HG03439 (cell line): Measurements from ENCODE around the gene ACTN2.
"Not testable (repeated sequence)": the region's sequence is repeated elsewhere in the genome, so short reads cannot be mapped to it uniquely, and the experiment has no call there.

Experiments
- ATAC-seq: cut with Tn5 transposase; IDR thresholded peaks from one replicate; pipeline ENCODE4 v1.9.1; 2021; ENCODE audit warnings: mild to moderate bottlenecking, moderate library complexity; ENCODE audit not compliant: unreplicated experiment

Gene ACTN2

GRCh38 chr1:236685917-236686814 is at the start of gene ACTN2:
Gene ACTN2 (plus strand): TSS chr1:236686499. CDS start chr1:236686674, 175 bp downstream.
- no peak for ATAC-seq

DNA sequence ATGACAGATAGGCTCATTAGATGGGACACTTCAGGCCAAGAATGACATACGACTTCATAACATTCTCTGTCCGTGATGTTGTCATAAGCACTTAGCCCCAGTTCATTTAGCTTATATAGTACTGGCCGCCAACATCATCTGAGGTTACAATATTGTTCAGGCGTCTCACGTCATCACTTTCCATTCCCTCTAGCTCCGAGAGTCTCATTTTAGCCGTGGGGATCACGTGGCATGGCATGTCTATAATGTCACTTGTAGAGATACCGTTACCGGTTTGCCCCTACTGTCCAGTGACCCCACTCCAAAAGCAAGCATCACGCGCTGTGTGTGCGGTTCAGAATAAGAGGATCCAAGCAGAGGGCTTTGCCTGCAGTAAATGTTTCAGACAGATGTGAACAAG is 47.4 kb upstream of the ACTN2 start:
- no peak for ATAC-seq

GRCh38 chr1:236639686-236640085 is 46.6 kb upstream of the ACTN2 start:
- ATAC-seq, result no peak

GRCh38 chr1:236642763-236643162 is 43.5 kb upstream of the ACTN2 start:
- ATAC-seq, result no peak

DNA sequence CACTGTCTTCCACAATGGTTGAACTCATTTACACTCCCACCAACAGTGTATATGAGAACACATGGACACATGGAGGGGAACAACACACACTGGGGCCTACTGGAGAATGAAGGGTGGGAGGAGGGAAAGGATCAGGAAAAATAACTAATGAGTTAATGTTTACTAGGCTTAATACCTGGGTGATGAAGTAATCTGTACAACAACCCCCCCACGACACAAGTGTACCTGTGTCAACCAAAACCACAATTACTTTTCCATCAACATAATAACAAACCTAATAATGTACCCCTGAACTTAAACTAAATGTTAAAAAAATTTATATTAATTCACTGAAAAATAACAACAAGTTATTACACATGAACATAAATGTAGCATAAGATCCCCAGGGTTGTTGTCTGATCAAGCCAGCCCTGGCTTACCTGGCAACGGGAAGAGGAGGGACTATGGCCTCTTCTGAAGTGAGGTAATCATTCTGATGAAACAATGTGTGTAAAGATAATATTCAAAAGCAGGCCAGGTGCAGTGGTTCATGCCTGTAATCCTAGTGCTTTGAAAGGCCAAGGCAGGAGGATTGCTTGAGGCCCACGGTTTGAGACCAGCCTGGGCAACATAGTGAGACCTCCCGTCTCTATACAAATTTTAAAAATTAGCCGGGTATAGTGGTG is 41.2 kb upstream of the ACTN2 start:
- ATAC-seq, result no peak

DNA sequence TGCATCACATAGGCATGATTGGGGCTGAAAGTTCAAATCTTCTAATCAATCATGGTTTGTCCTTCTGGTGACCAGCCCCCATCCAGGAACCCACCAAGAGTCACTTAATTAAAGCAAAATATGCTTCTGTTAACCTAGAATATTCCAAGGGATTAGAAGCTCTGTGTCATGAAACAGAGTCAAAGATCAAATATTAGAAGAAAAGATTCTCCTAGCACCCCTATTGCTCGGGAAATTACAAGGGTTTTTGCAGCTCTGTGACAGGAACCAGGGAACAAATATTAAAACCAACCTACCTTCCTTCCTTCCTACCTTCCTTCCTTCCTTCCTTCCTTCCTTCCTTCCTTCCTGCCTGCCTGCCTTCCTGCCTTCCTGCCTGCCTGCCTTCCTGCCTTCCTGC is 31.8 kb upstream of the ACTN2 start:
- no peak for ATAC-seq

- ATAC-seq, result no peak
Observed at GRCh38 chr1:236654957-236655356, 31.3 kb upstream of the ACTN2 start.

- no peak for ATAC-seq
Observed at GRCh38 chr1:236657398-236657797, 28.9 kb upstream of the ACTN2 start.

GRCh38 chr1:236659792-236660587 is 26.3 kb upstream of the ACTN2 start:
- no peak for ATAC-seq

GRCh38 chr1:236663934-236664333 is 22.4 kb upstream of the ACTN2 start:
- no peak for ATAC-seq

DNA sequence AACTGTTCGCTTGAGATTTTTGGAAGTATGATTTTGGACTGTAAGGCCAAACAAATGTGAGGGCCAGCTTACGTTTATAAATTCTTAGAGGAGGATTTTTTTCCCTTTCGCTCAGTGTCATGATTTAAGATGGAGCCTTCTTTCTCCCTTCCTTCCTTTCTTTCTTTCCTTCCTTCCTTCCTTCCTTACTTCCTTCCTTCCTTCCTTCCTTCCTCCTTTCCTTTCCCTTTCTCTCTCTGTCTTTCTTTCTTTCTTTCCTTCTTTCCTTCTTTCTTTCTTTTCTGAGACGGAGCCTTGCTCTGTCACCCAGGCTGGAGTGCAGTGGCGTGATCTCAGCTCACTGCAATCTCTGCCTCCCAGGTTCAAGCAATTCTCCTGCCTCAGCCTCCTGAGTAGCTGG is 17.4 kb upstream of the ACTN2 start:
- ATAC-seq, result not testable (repeated sequence)

- ATAC-seq, result no peak
Observed at GRCh38 chr1:236670060-236670459, 16.2 kb upstream of the ACTN2 start.

DNA sequence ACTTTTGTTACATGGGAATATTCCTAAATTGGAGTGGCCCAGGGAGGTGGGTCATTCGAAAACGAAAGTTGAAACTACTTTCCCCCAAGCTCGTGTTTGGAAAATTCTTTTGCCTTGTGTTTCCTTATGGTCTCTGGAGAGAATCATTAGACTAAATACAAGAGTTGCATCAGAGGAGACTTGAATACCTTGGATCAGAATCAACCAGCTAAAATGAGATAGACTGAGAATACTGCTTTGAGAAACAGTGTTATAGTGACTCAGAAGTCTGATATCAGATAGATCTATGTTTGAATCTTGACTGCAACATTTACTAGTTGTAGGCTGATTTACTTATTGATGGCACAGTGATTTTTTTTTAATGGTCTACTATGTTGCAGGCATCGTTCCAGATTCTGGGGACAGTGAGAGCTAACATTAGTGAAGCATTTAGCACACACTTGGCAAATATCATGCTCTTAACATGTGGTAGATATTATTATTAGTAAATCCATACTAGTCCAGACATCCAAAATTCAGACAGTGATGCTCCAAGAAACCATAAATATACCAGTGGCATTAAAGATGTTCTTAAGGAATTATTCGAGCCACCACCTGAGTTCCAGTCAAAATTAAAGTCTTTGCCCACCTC is 12.9 kb upstream of the ACTN2 start:
- ATAC-seq, result no peak

- no peak for ATAC-seq
Observed at GRCh38 chr1:236677641-236678235, 8.6 kb upstream of the ACTN2 start.

DNA sequence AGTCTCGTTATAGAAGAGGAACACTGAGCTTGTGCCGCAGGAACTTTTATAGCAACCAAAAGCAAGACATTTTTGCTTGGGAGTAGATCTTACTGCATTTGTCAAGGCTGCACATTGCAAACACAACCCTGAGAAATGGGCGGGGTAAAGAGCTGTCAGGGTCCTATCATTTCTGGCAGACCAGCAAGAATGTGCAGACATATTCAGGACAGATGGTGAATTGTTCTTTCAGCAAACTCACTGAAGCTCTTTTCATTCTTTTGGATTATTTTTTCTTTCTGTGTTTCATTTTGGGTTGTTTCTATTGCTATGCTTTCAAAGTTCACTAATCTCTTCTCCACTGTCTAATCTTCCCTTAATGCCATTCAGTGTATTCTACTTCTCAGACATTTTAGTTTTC is 5.1 kb upstream of the ACTN2 start:
- ATAC-seq, result no peak

GRCh38 chr1:236685205-236685916 is 938 bp upstream of the ACTN2 start:
- no peak for ATAC-seq

GRCh38 chr1:236686815-236687160 is 489 bp downstream of the ACTN2 start:
- no peak for ATAC-seq

DNA sequence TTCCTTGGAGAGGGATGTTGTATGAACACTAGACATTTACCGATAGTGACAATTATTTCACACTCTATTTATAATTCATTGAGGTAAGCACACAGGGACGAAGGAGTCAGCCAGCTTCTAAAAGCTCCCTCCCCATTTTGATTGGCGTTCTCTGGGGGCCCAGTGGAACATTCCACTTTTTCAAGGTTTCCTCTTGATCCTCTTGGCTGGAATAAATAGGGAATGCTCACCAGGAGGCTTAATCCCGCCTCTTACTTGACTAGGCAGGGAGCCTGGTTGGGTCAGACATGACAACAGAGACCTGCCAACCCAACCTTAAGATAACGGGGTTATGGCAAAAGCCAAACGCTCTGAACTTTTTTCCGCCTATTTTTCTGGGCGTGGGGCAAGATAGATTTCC is 974 bp downstream of the ACTN2 start:
- no peak for ATAC-seq

GRCh38 chr1:236688705-236689104 is 2.4 kb downstream of the ACTN2 start:
- no peak for ATAC-seq
